Gastrocnemius medialis (tissue), 4 donors: ENCODE measurements around the gene CPED1. TPM values are rescaled to one million over a fixed set of nuclear protein-coding genes. Genes with fewer than 3 reads are reported as not detected.

ENCODE experiments used
- ATAC-seq, 2 donors: fragments of 150-250 bp; one replicate each; pipeline ENCODE4 v1.9.1; 2016
- DNase-seq, 2 donors: peaks; one replicate each; pipeline ENCODE4 v3.0.0-alpha.2; 2019
- H3K27ac ChIP-seq, 4 donors: fragments of 200-600 bp; sonication (generic); 1 replicate in 1 of 4; 2 replicates in 3 of 4; pipeline ENCODE4 v1.5.1; 2016 to 2018; ENCODE audit warnings: mild to moderate bottlenecking in 2 of 4, moderate library complexity in 1 of 4
- H3K27me3 ChIP-seq, 3 donors: fragments of 200-600 bp; sonication (generic) in 2 of 3; 1 replicate in 1 of 3; 2 replicates in 2 of 3; pipeline versions ENCODE4 v1.5.1 to v1.6.0; 2016 to 2019; ENCODE audit warnings: mild to moderate bottlenecking in 1 of 3, moderate library complexity in 1 of 3
- H3K36me3 ChIP-seq, 2 donors: fragments of 200-600 bp; sonication (generic) in 1 of 2; one replicate each; pipeline ENCODE4 v1.5.1; 2017 to 2018
- H3K4me1 ChIP-seq, 2 donors: fragments of 200-600 bp; sonication (generic) in 1 of 2; one replicate each; pipeline ENCODE4 v1.5.1; 2016 to 2017; ENCODE audit warnings: mild to moderate bottlenecking in 2 of 2
- H3K4me3 ChIP-seq, 4 donors: fragments of 200-600 bp; sonication (generic) in 3 of 4; 1 replicate in 1 of 4; 2 replicates in 3 of 4; pipeline ENCODE4 v1.5.1; 2016 to 2019; ENCODE audit warnings: mild to moderate bottlenecking in 2 of 4
- H3K9me3 ChIP-seq, 3 donors: fragments of 200-600 bp; sonication (generic) in 2 of 3; 1 replicate in 1 of 3; 2 replicates in 2 of 3; pipeline ENCODE4 v1.5.1; 2016 to 2019
- POLR2A ChIP-seq, 2 donors: fragments of 450-650 bp; IDR thresholded peaks; one replicate each; pipeline ENCODE4 v1.6.1; 2017; ENCODE audit warnings: antibody characterized with exemption in 2 of 2, mild to moderate bottlenecking in 2 of 2, moderate library complexity in 2 of 2
- in situ Hi-C, 4 donors: fragments of 200-750 bp; cut with MboI; loops; one replicate each; pipeline versions ENCODE4 v1.15.0 to v1.8.0; 2017; ENCODE audit warnings: low sequenced_read_pairs in 4 of 4
- intact Hi-C: fragments of 100-400 bp; cut with DNase I; formaldehyde crosslinking; loops from one replicate; pipeline ENCODE4 v1.15.1; 2023; ENCODE audit warnings: low total_unique reads
- total RNA-seq, 4 donors: library from RNA; depleted of rRNA; stranded (reverse); fragments of >200 nt; gene quantifications; one replicate each; pipeline versions ENCODE4 v1.1.0 to v1.2.3, GENCODE V29; 2016
- TF ChIP-seq, protein P1 (sequence below), 5 experiments: fragments of 450-650 bp in 3 of 5; fragments of 200-600 bp in 2 of 5; sonication (generic) in 2 of 5; IDR thresholded peaks in 4 of 5; conservative IDR thresholded peaks in 1 of 5; 1 replicate in 4 of 5; 2 replicates in 1 of 5; pipeline ENCODE4 v1.5.1; 2016 to 2019; ENCODE audit warnings: antibody characterized with exemption in 5 of 5, mild to moderate bottlenecking in 3 of 5, moderate library complexity in 3 of 5

CPED1 gene
- total RNA-seq, 4 donors from 2014 or later: 4.8 to 35.5 (median 34.1) TPM

DNA sequence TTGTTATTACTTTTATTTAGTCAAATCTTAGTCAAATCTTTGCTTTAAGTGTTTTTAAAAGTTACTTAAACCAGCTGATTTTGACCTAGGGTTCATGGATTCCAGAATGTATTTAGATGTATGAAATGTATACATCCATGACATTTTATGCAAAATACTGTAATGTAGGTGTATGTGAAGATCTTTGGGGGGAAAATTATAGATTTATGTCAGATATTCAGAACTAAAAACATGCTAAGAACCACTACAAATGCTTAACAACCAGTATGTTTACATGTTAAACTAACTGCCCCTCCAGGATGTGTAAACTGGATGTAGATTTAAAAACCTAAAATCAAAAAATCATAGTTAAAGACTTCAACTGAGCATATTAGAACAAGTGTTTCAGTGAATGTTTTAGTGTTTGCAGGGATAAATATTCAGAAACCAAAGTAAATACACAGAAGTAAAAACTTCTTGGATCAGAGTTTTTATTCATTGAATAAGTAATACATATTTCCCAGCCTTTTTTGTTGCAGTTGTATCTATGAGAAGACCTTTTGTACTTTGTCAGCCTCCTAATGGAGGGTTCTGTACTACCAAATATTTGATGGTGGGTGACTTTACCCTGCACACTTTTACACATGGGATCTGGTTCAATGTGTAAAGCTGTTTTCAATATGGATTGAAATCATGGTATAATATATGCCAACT, 3.9 kb downstream of the CPED1 start:
- in situ Hi-C loops (loop anchor here in 2 of 4 donors (5.0 to 10.0 kb wide), 2 partner anchors 82 to 90 kb away; no protein-coding TSS in a partner anchor), intact Hi-C loops (loop anchor here (10.0 kb wide), 1 partner anchor 202 kb away; no protein-coding TSS in a partner anchor)
- Histone ChIP-seq H3K27me3 (no peaks in the 10 kb centered on the region), H3K36me3 (no peaks in the 10 kb centered on the region), H3K4me1 (peaks cover 43 to 57% of the 10 kb centered on the region in 2 donors), H3K4me3 (peak overlapping the region; percentile 65 to 72 (median 66)), H3K27ac (peak overlapping the region; percentile 91 to 98 (median 94)), H3K9me3 (no peaks in the 10 kb centered on the region)
- ATAC-seq: no peak
- no peak for DNase-seq
- TF ChIP-seq POLR2A (IDR thresholded peaks at IDR 0.05): no peak
- TF ChIP-seq, protein P1, sequence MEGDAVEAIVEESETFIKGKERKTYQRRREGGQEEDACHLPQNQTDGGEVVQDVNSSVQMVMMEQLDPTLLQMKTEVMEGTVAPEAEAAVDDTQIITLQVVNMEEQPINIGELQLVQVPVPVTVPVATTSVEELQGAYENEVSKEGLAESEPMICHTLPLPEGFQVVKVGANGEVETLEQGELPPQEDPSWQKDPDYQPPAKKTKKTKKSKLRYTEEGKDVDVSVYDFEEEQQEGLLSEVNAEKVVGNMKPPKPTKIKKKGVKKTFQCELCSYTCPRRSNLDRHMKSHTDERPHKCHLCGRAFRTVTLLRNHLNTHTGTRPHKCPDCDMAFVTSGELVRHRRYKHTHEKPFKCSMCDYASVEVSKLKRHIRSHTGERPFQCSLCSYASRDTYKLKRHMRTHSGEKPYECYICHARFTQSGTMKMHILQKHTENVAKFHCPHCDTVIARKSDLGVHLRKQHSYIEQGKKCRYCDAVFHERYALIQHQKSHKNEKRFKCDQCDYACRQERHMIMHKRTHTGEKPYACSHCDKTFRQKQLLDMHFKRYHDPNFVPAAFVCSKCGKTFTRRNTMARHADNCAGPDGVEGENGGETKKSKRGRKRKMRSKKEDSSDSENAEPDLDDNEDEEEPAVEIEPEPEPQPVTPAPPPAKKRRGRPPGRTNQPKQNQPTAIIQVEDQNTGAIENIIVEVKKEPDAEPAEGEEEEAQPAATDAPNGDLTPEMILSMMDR (IDR thresholded peaks at IDR 0.05 in 4 of 5, conservative IDR thresholded peaks at IDR 0.05 in 1 of 5): no peak

DNA sequence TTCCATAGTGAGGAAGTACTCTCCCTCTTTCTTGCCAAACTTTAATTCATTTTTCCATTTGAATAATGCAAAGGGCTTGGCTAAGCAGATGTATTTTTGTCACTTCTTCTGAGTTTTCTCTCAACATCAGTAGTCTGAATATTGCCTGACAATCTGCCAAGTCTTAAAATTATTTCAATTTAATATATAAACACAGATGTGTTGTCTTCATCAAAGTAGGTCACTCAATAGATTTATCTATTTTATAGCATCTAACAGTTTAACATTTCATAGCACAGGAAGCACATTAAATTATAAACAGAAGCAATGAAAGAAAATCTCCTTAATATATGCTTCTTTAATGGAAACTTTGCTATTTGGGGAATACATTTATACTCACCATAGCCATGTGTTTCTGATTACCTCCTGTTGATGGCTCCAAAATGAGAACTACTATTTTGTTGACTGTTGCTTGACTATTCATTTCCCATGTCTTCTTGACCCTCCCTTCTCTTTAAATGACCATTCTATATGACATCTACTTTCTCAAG, 4.5 kb downstream of the CPED1 start:
- TF ChIP-seq POLR2A (IDR thresholded peaks at IDR 0.05): no peak
- TF ChIP-seq, protein P1 (IDR thresholded peaks at IDR 0.05 in 4 of 5, conservative IDR thresholded peaks at IDR 0.05 in 1 of 5): no peak
- Histone ChIP-seq H3K27ac (peak overlapping the region; percentile 91 to 98 (median 94)), H3K36me3 (no peaks in the 10 kb centered on the region), H3K4me3 (peak overlapping the region; percentile 2 to 67 (median 66)), H3K9me3 (no peaks in the 10 kb centered on the region), H3K27me3 (no peaks in the 10 kb centered on the region), H3K4me1 (peaks cover 48 to 60% of the 10 kb centered on the region in 2 donors)
- DNase-seq (no peak), ATAC-seq (no peak)
- intact Hi-C loops (loop anchor here (10.0 kb wide), 1 partner anchor 202 kb away; no protein-coding TSS in a partner anchor), in situ Hi-C loops (loop anchor here in 2 of 4 donors (5.0 to 10.0 kb wide), 2 partner anchors 82 to 89 kb away; no protein-coding TSS in a partner anchor)

DNA sequence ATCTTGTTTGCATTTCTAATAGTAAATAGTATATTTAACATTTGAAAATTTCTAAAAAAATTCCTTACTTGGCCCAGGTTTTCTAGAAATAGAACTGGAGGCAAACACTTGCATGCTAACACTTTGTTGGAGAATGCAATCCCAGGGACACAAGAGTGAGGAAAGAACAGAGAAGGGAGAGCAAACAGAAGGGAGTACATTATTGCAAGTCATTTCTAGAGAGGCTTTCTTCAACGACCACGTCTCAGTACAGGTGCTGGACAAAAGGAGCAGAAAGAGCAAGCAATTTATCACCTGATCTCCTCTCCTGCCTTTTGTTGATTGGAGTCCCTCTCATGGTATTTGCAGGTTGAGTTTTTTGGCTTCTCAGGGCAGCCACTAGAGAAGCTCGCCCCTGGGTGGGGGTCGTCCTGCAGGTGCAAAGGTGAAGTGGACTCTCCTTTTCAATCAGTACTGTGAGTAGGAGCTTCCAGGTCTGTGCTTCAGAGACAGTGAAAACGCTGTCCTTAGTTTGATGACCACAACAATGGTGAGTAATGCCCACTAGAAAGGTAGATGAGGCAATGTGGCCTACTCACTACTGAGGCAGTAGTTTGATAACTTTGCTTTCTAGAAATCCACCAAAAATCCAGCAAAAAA, 5.2 kb downstream of the CPED1 start:
- H3K27ac ChIP-seq: peak overlapping the region; percentile 91 to 98 (median 94)

More for the DNA sequence above, 5.2 kb downstream of the CPED1 start:
- no peak for DNase-seq
- H3K4me1 ChIP-seq: peaks cover 54 to 65% of the 10 kb centered on the region in 2 donors
- H3K36me3 ChIP-seq: no peaks in the 10 kb centered on the region
- intact Hi-C loops (loop anchor here (10.0 kb wide), 1 partner anchor 201 kb away; no protein-coding TSS in a partner anchor), in situ Hi-C loops (loop anchor here in 2 of 4 donors (5.0 to 10.0 kb wide), 2 partner anchors 81 to 89 kb away; no protein-coding TSS in a partner anchor)
- H3K27me3 ChIP-seq: no peaks in the 10 kb centered on the region
- H3K9me3 ChIP-seq: no peaks in the 10 kb centered on the region
- peak overlapping the region in 3 of 4 donors; percentile 2 to 66 (median 65) for H3K4me3 ChIP-seq
- ATAC-seq: peak in 1 of 2 donors; percentile 27
- TF ChIP-seq, protein P1 (IDR thresholded peaks at IDR 0.05 in 4 of 5, conservative IDR thresholded peaks at IDR 0.05 in 1 of 5): no peak
- no peak for TF ChIP-seq POLR2A (IDR thresholded peaks at IDR 0.05)
